GM19438 (cell line): ENCODE results near the gene PDE7B.
"Not testable (repeated sequence)": the region's sequence is repeated elsewhere in the genome, so short reads cannot be mapped to it uniquely, and the experiment has no call there.

Experiments
- ATAC-seq: cut with Tn5 transposase; IDR thresholded peaks from one replicate; pipeline ENCODE4 v1.9.1; 2021; ENCODE audit warnings: low read depth; ENCODE audit not compliant: unreplicated experiment

The PDE7B gene

GRCh38 chr6:136090929-136091328, 239.4 kb downstream of the PDE7B start:
- ATAC-seq, result no peak

GRCh38 chr6:136092897-136093296, 241.4 kb downstream of the PDE7B start:
- no peak for ATAC-seq

GRCh38 chr6:136093835-136094234, 242.3 kb downstream of the PDE7B start:
- ATAC-seq, result no peak

- no peak for ATAC-seq
Observed at GRCh38 chr6:136094812-136095211, 243.3 kb downstream of the PDE7B start.

- ATAC-seq, result no peak
Observed at GRCh38 chr6:136095986-136096385, 244.5 kb downstream of the PDE7B start.

GRCh38 chr6:136102991-136103688, 251.6 kb downstream of the PDE7B start:
- ATAC-seq, result no peak

- ATAC-seq, result no peak
Observed at GRCh38 chr6:136103763-136104311, 252.3 kb downstream of the PDE7B start.

GRCh38 chr6:136104556-136104955, 253.1 kb downstream of the PDE7B start:
- no peak for ATAC-seq

- ATAC-seq, result not testable (repeated sequence)
Observed at GRCh38 chr6:136105797-136106196, 254.3 kb downstream of the PDE7B start.

- ATAC-seq, result no peak
Observed at GRCh38 chr6:136108361-136108945, 257.0 kb downstream of the PDE7B start.

- no peak for ATAC-seq
Observed at GRCh38 chr6:136111831-136112230, 260.3 kb downstream of the PDE7B start.

GRCh38 chr6:136112262-136112661, 260.8 kb downstream of the PDE7B start:
- ATAC-seq, result no peak

- ATAC-seq, result no peak
Observed at GRCh38 chr6:136113736-136114173, 262.3 kb downstream of the PDE7B start.

- ATAC-seq, result no peak
Observed at GRCh38 chr6:136114661-136115060, 263.2 kb downstream of the PDE7B start.

- ATAC-seq, result no peak
Observed at GRCh38 chr6:136115941-136116340, 264.4 kb downstream of the PDE7B start.

GRCh38 chr6:136117081-136117480, 265.6 kb downstream of the PDE7B start:
- no peak for ATAC-seq

GRCh38 chr6:136118787-136119186, 267.3 kb downstream of the PDE7B start:
- no peak for ATAC-seq

- no peak for ATAC-seq
Observed at GRCh38 chr6:136123468-136123867, 272.0 kb downstream of the PDE7B start.

GRCh38 chr6:136125585-136125984, 274.1 kb downstream of the PDE7B start:
- no peak for ATAC-seq

- ATAC-seq, result no peak
Observed at GRCh38 chr6:136127873-136128272, 276.4 kb downstream of the PDE7B start.

- ATAC-seq, result no peak
Observed at GRCh38 chr6:136129365-136129764, 277.9 kb downstream of the PDE7B start.

GRCh38 chr6:136134268-136134667, 282.8 kb downstream of the PDE7B start:
- no peak for ATAC-seq
